Hindlimb muscle (tissue), 1 donor: ENCODE data around the gene GALNS. TPM values are rescaled to one million over a fixed set of nuclear protein-coding genes. Genes with fewer than 3 reads are reported as not detected.
A peak's percentile ranks its signal among the peaks of the same experiment; 100 is the strongest.
"Not testable (repeated sequence)": the region's sequence is repeated elsewhere in the genome, so short reads cannot be mapped to it uniquely, and the experiment has no call there.

ENCODE experiments used
- DNase-seq: peaks from one replicate; pipeline ENCODE4 v3.0.0-alpha.2; 2013
- polyA plus RNA-seq: library from polyadenylated mRNA; unstranded; fragments of 120-200 nt; gene quantifications from one replicate; pipeline ENCODE4 v1.2.1, GENCODE V29; 2013; ENCODE audit not compliant: insufficient read length

GALNS gene, protein sequence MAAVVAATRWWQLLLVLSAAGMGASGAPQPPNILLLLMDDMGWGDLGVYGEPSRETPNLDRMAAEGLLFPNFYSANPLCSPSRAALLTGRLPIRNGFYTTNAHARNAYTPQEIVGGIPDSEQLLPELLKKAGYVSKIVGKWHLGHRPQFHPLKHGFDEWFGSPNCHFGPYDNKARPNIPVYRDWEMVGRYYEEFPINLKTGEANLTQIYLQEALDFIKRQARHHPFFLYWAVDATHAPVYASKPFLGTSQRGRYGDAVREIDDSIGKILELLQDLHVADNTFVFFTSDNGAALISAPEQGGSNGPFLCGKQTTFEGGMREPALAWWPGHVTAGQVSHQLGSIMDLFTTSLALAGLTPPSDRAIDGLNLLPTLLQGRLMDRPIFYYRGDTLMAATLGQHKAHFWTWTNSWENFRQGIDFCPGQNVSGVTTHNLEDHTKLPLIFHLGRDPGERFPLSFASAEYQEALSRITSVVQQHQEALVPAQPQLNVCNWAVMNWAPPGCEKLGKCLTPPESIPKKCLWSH
- polyA plus RNA-seq = 20.1 TPM

GRCh38 chr16:88856828-88857727, at the start of gene GALNS, which contains the start of gene TRAPPC2L:
GALNS (minus strand) TSS chr16:88856947; CDS start chr16:88856877, 70 bp downstream.
TRAPPC2L (plus strand) TSS chr16:88857127; CDS start chr16:88857151, 24 bp downstream.
- peak; percentile 96 for DNase-seq

DNA sequence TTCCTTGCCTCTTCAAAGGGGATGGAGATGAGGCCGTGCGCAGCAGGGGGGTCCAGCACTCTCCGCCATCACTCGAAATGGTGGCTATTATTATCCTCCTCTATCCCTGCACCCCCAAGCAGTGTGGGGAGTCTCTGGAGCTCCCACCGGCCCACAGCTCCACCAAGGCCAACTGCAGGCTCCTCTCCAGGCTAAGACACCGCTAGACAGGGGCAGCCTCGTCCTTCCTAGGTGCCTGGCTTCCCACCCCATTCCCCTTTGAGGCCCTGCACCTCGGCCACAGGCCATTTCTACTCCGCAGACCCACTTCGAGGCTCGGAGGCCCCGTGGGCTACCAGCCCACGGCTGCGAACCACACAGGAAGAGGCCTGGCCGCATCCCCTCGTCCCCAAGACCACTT, 49.3 kb upstream of the GALNS start:
- no peak for DNase-seq

GRCh38 chr16:88905563-88905962, 48.8 kb upstream of the GALNS start:
- DNase-seq = no peak

DNA sequence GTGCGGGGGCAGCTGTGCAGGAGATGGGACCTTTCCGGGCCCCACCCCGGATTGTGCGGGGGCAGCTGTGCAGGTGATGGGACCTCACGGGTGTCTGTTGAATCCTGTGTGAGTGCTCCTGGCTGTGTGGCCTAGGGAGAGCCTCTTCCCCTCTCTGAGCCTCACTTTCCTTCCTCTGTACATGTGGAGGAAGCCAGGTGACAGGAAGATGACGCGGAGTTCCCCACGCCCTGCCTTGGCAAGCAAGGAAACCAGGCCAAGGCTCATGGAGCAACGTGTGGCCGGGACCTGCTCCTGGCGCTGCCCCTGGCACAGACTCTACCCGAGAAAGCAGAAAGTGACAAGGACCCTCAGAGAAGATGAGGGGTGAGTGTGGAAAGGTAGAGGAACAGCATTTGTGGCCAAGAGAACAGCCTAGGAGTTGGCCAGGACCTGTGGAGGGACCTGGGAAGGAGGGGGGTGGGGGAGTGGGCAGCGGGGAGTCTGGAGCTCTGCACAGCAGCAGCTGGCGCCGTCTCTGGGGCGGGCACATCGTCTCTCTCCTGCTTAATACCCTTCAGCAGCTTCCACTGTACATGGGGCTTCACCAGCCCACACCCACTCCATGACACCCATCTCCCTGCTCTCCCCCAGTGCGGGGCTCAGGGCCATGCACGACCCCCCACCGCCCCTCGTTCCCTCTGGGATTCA, 48.1 kb upstream of the GALNS start:
- DNase-seq = no peak

GRCh38 chr16:88903267-88903666, 46.5 kb upstream of the GALNS start:
- no peak for DNase-seq

GRCh38 chr16:88902744-88903143, 46.0 kb upstream of the GALNS start:
- DNase-seq = no peak

DNA sequence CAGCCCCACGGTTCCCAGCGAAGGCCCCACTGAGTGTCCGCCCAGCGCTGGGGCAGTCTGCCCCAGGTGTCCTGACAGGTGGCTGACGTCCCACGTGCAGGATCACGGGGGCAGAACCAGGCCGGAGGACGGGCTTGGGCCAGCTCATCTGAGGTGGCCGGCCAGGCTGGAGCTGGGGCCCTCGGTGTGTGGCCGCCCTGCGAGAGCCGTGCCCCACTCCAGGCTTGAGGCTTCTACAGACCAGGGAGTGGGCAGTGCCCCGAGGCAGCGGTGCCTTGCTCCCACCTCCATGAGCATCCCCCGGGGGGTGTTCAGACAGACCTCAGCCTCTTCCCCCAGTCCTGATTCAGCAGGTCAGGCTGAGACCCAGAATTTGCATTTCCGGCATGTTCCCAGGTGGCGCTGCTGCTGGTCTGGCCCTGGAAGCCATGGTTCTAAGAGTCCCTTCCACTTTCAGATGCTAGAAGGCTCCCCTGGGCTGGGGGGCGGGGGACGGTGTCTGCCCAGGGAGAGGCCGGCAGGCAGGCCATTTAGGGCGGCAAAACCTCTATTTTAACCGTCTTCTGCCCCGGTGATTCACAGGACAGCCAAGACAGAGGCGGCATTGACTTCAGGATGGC, 45.1 kb upstream of the GALNS start:
- no peak for DNase-seq

GRCh38 chr16:88900662-88901052, 43.9 kb upstream of the GALNS start:
- DNase-seq = no peak

GRCh38 chr16:88899901-88900661, 43.3 kb upstream of the GALNS start:
- DNase-seq = no peak

GRCh38 chr16:88897696-88898425, 41.1 kb upstream of the GALNS start:
- DNase-seq = no peak

GRCh38 chr16:88896238-88897070, 39.7 kb upstream of the GALNS start:
- no peak for DNase-seq

DNA sequence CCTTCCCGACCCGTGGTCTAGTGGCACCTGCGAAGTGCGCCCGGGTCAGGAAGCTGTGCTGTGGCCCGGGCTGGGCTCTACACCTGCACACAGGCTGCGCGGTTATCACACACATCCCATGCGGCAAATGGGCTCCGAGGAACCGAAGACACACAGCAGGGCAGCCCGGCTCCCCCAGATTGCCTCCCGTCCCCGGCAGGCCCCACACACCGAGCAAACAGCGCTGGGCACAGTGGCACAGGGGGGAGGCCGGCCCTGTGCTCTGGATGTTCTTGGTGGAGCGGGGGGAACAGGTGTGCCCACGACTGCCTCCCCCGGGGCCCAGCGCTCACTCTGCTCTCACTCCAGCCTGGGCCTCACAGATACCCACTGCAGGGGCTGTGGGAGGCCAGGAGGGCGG, 38.6 kb upstream of the GALNS start:
- no peak for DNase-seq

GRCh38 chr16:88894681-88895300, 38.0 kb upstream of the GALNS start:
- DNase-seq = no peak

GRCh38 chr16:88894266-88894665, 37.5 kb upstream of the GALNS start:
- not testable (repeated sequence) for DNase-seq

DNA sequence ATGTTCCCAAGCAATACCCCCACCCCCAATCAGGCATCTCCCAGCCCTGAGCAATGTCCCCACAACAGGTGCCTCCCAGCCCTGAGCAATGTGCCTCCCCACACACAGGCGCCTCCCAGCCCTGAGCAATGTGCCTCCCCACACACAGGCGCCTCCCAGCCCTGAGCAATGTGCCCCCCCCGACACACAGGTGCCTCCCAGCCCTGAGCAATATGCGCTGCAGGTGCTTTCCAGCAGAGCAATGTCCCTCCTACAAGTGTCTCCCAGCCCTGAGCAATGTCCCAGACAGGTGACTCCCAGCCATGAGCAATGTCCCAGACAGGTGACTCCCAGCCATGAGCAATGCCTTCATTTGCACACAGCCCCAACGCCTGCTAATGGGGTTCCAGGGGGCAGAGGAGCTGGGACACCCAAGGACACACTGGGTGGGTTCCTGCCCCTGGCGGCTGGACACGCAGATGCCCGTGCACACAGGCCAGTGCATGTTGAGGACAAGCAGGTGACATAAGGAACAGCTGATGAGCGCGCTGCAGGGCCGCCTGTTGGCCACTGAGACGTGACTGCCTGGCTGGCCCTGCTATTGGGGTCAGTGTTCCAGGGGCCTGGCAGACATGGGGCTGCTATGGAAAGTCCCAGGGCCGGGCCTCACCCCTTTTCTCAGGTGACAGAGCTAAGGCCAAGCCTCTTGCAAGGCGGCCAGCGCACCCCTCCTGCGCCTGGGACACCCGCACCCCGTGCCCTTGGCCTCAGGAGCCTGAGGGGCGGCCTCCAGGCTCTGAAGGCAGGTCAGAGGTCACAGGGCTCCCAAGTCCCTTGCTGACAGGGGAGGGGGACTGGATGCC, 36.6 kb upstream of the GALNS start:
- no peak for DNase-seq

- no peak for DNase-seq
Observed at GRCh38 chr16:88892065-88892464, 35.3 kb upstream of the GALNS start.

- no peak for DNase-seq
Observed at GRCh38 chr16:88891083-88891482, 34.3 kb upstream of the GALNS start.

- DNase-seq = not testable (repeated sequence)
Observed at GRCh38 chr16:88889702-88890352, 33.1 kb upstream of the GALNS start.
